Left ventricle myocardium inferior (tissue), 1 donor: ENCODE data around the gene PALM. TPM values are rescaled to one million over a fixed set of nuclear protein-coding genes. Genes with fewer than 3 reads are reported as not detected.

Experiments
- DNase-seq: peaks from one replicate; pipeline ENCODE4 v3.0.0-alpha.2; 2020
- H3K27ac ChIP-seq: fragments of 200-600 bp; replicated peaks from 2 replicates; pipeline ENCODE4 v1.8.0; 2021
- H3K27me3 ChIP-seq: fragments of 200-600 bp; 2 replicates; pipeline ENCODE4 v1.8.0; 2021; ENCODE audit warnings: low read depth
- H3K36me3 ChIP-seq: fragments of 200-600 bp; 2 replicates; pipeline ENCODE4 v1.8.0; 2021
- H3K4me1 ChIP-seq: fragments of 200-600 bp; 2 replicates; pipeline ENCODE4 v1.8.0; 2021
- H3K4me3 ChIP-seq: fragments of 200-600 bp; 2 replicates; pipeline ENCODE4 v1.8.0; 2021; ENCODE audit warnings: mild to moderate bottlenecking, moderate library complexity
- H3K9me3 ChIP-seq: fragments of 200-600 bp; replicated peaks from 2 replicates; pipeline ENCODE4 v1.8.0; 2021
- CTCF ChIP-seq: fragments of 200-600 bp; IDR thresholded peaks from 2 replicates; pipeline ENCODE4 v1.8.0; 2021; ENCODE audit warnings: antibody characterized with exemption, mild to moderate bottlenecking, borderline replicate concordance
- intact Hi-C: fragments of 100-400 bp; cut with micrococcal nuclease; formaldehyde crosslinking; loops from one replicate; pipeline ENCODE4 v1.11.0; 2022
- total RNA-seq: library from RNA; stranded (reverse); fragmentation: NEBNext Ultra II Directional; extraction: Animal tissue kit (Norgen Biotek cat#: 25700); gene quantifications from one replicate; pipeline ENCODE4 v1.2.1, GENCODE V29; 2021
- donor health status: DM: no; HTN: yes; CAD: no; lungs with severe emphysema.

PALM gene
- total RNA-seq, 1 donor from 2014 or later = 26.8 TPM

GRCh38 chr19:780935-781334 is 72.2 kb downstream of the PALM start:
- DNase-seq = no peak
- intact Hi-C loops = no loop called here
- Histone ChIP-seq H3K4me1 (peaks cover 44% of the 10 kb centered on the region), H3K27ac (peak overlapping the region; percentile 91), H3K36me3 (no peaks in the 10 kb centered on the region), H3K4me3 (peak overlapping the region; percentile 61), H3K9me3 (no peaks in the 10 kb centered on the region), H3K27me3 (peaks cover 16% of the 10 kb centered on the region)
- no peak for TF ChIP-seq CTCF

- Histone ChIP-seq H3K36me3 (no peaks in the 10 kb centered on the region), H3K4me3 (peak overlapping the region; percentile 61), H3K9me3 (no peaks in the 10 kb centered on the region), H3K4me1 (peaks cover 44% of the 10 kb centered on the region), H3K27me3 (peaks cover 16% of the 10 kb centered on the region), H3K27ac (peak overlapping the region; percentile 91)
- no peak for DNase-seq
- intact Hi-C loops = no loop called here
- no peak for TF ChIP-seq CTCF
Observed at GRCh38 chr19:781800-782184, 73.1 kb downstream of the PALM start.

- no peaks in the 10 kb centered on the region for H3K36me3 ChIP-seq
- H3K4me3 ChIP-seq = peak overlapping the region; percentile 61
- no peak for TF ChIP-seq CTCF
- H3K4me1 ChIP-seq = peaks cover 44% of the 10 kb centered on the region
- peak overlapping the region; percentile 91 for H3K27ac ChIP-seq
- H3K9me3 ChIP-seq = no peaks in the 10 kb centered on the region
- H3K27me3 ChIP-seq = peaks cover 16% of the 10 kb centered on the region
- intact Hi-C loops = no loop called here
- no peak for DNase-seq
Observed at GRCh38 chr19:782185-782877, 73.6 kb downstream of the PALM start.

- peaks cover 51% of the 10 kb centered on the region for H3K4me1 ChIP-seq
- intact Hi-C loops = no loop called here
- H3K27ac ChIP-seq = peak overlapping the region; percentile 91
- DNase-seq = no peak
- H3K9me3 ChIP-seq = no peaks in the 10 kb centered on the region
- H3K27me3 ChIP-seq = peaks cover 16% of the 10 kb centered on the region
- peak overlapping the region; percentile 61 for H3K4me3 ChIP-seq
- H3K36me3 ChIP-seq = no peaks in the 10 kb centered on the region
- no peak for TF ChIP-seq CTCF
Observed at GRCh38 chr19:782878-783668, 74.3 kb downstream of the PALM start.

- peak overlapping the region; percentile 61 for H3K4me3 ChIP-seq
- no peak for TF ChIP-seq CTCF
- H3K4me1 ChIP-seq = peaks cover 59% of the 10 kb centered on the region
- H3K27me3 ChIP-seq = peaks cover 14% of the 10 kb centered on the region
- H3K36me3 ChIP-seq = no peaks in the 10 kb centered on the region
- H3K9me3 ChIP-seq = no peaks in the 10 kb centered on the region
- no peak for DNase-seq
- intact Hi-C loops = no loop called here
- H3K27ac ChIP-seq = peak overlapping the region; percentile 91
Observed at GRCh38 chr19:784541-784940, 75.8 kb downstream of the PALM start.
